H1 (cell line): Measurements from ENCODE around the gene PTPRD. TPM values are rescaled to one million over a fixed set of nuclear protein-coding genes. Genes with fewer than 3 reads are reported as not detected.

Experiments
- CTCF ChIA-PET: fragments of 300-600 bp; sonication (Branson Sonifier 250); formaldehyde crosslinking; loops from one replicate; lab custom pipeline; 2021; ENCODE audit not compliant: partially characterized antibody; lab: Charles Lee
- POLR2A ChIA-PET: fragments of 300-600 bp; sonication (Branson Sonifier 250); formaldehyde crosslinking; loops from one replicate; lab custom pipeline; 2021; ENCODE audit warnings: inconsistent platforms; ENCODE audit not compliant: partially characterized antibody; lab: Charles Lee
- DNase-seq, 2 experiments: peaks; one replicate each; pipeline versions ENCODE4 v3.0.0 to v3.0.0-alpha.2; 2010 to 2022; ENCODE audit warnings: low spot score in 2 of 2, low read depth in 1 of 2, mixed read lengths in 1 of 2
- FAIRE-seq: peaks from 2 replicates; lab custom pipeline; 2011; peaks lifted over from hg19 to GRCh38; lab: Jason Lieb, UNC
- H2AFZ ChIP-seq: 2 replicates; pipeline ENCODE4 v1.8.1; 2012; ENCODE audit warnings: low read length, inconsistent platforms
- H2AK5ac ChIP-seq: 2 replicates; pipeline ENCODE4 v1.6.1; 2013; ENCODE audit warnings: low read depth, low read length
- H2BK120ac ChIP-seq: replicated peaks from 2 replicates; pipeline ENCODE3; 2013; ENCODE audit warnings: low read depth, low read length, inconsistent platforms
- H2BK12ac ChIP-seq: 2 replicates; pipeline ENCODE4 v1.6.1; 2013; ENCODE audit warnings: low read depth, low read length
- H2BK15ac ChIP-seq: 2 replicates; pipeline ENCODE4 v1.6.1; 2013; ENCODE audit warnings: low read length
- H2BK20ac ChIP-seq: 2 replicates; pipeline ENCODE4 v1.6.1; 2013; ENCODE audit warnings: low read length
- H2BK5ac ChIP-seq: 2 replicates; pipeline ENCODE4 v1.6.1; 2013; ENCODE audit warnings: low read depth, low read length
- H3K14ac ChIP-seq: 2 replicates; pipeline ENCODE4 v1.6.1; 2013; ENCODE audit warnings: inconsistent platforms; ENCODE audit not compliant: insufficient read length
- H3K18ac ChIP-seq: 2 replicates; pipeline ENCODE4 v1.6.1; 2013; ENCODE audit warnings: low read length; ENCODE audit errors: extremely low read depth
- H3K23ac ChIP-seq: 2 replicates; pipeline ENCODE4 v1.6.1; 2013; ENCODE audit warnings: inconsistent platforms; ENCODE audit not compliant: insufficient read length
- H3K23me2 ChIP-seq: 2 replicates; pipeline ENCODE4 v1.6.1; 2013; ENCODE audit warnings: low read depth, low read length
- H3K27ac ChIP-seq: 2 replicates; pipeline ENCODE4 v1.6.1; 2011; ENCODE audit warnings: low read depth, low read length, inconsistent platforms
- H3K27me3 ChIP-seq, 4 experiments: replicated peaks in 1 of 4; 1 replicate in 1 of 4; 2 replicates in 3 of 4; pipeline versions ENCODE4 v1.6.1 to v1.8.1; 2011 to 2013; ENCODE audit warnings: low read length in 3 of 4, mild to moderate bottlenecking in 3 of 4, inconsistent platforms in 2 of 4, mixed read lengths in 2 of 4, moderate library complexity in 1 of 4; ENCODE audit not compliant: control insufficient read depth in 3 of 4, insufficient read depth in 3 of 4; ENCODE audit errors: extremely low read depth in 1 of 4
- H3K36me3 ChIP-seq, 4 experiments: 2 replicates each; pipeline versions ENCODE4 v1.6.1 to v1.8.1; 2011 to 2013; ENCODE audit warnings: mild to moderate bottlenecking in 4 of 4, low read length in 3 of 4, moderate library complexity in 2 of 4, control low read depth in 1 of 4, inconsistent platforms in 1 of 4; ENCODE audit not compliant: insufficient read depth in 4 of 4, control insufficient read depth in 2 of 4
- H3K4ac ChIP-seq: replicated peaks from 2 replicates; pipeline ENCODE3; 2013; ENCODE audit warnings: low read length, low read depth, mixed read lengths, inconsistent platforms; ENCODE audit not compliant: insufficient read length
- H3K4me1 ChIP-seq, 4 experiments: replicated peaks in 1 of 4; 1 replicate in 1 of 4; 2 replicates in 3 of 4; pipeline versions ENCODE4 v1.6.1 to v1.8.1; 2011 to 2013; ENCODE audit warnings: low read length in 3 of 4, inconsistent platforms in 2 of 4, mixed read lengths in 1 of 4; ENCODE audit not compliant: insufficient read depth in 4 of 4, control insufficient read depth in 3 of 4
- H3K4me2 ChIP-seq, 2 experiments: 2 replicates each; pipeline versions ENCODE4 v1.6.1 to v1.8.1; 2011 to 2013; ENCODE audit warnings: low read depth in 2 of 2, low read length in 2 of 2, control low read depth in 1 of 2, inconsistent platforms in 1 of 2, mild to moderate bottlenecking in 1 of 2; ENCODE audit not compliant: insufficient read depth in 1 of 2
- H3K4me3 ChIP-seq, 4 experiments: fragments of 200-600, 300-600 bp in 1 of 4; sonication (generic), shearing (Covaris generic), sonication (Bioruptor Twin) in 1 of 4; 2 replicates each; pipeline versions ENCODE4 v1.5.1 to v1.8.1; 2011 to 2016; ENCODE audit warnings: low read length in 4 of 4, low read depth in 3 of 4, control low read depth in 2 of 4, inconsistent platforms in 2 of 4, mild to moderate bottlenecking in 2 of 4, mixed read lengths in 1 of 4, moderate library complexity in 1 of 4; ENCODE audit not compliant: insufficient read depth in 2 of 4; ENCODE audit errors: extremely low read depth in 1 of 4
- H3K56ac ChIP-seq: replicated peaks from 2 replicates; pipeline ENCODE3; 2013; ENCODE audit warnings: low read depth, mild to moderate bottlenecking, mixed read lengths, low read length, inconsistent platforms; ENCODE audit not compliant: insufficient read length
- H3K79me1 ChIP-seq: 2 replicates; pipeline ENCODE4 v1.6.1; 2013; ENCODE audit warnings: low read depth, low read length, control low read depth
- H3K79me2 ChIP-seq, 2 experiments: 2 replicates each; pipeline versions ENCODE4 v1.6.1 to v1.8.1; 2012 to 2013; ENCODE audit warnings: low read length in 2 of 2, mild to moderate bottlenecking in 2 of 2, inconsistent platforms in 1 of 2; ENCODE audit not compliant: insufficient read depth in 2 of 2, control insufficient read depth in 1 of 2
- H3K9ac ChIP-seq, 4 experiments: replicated peaks in 1 of 4; 1 replicate in 1 of 4; 2 replicates in 3 of 4; pipeline versions ENCODE4 v1.6.1 to v1.8.1; 2011 to 2013; ENCODE audit warnings: low read depth in 3 of 4, low read length in 3 of 4, control low read depth in 2 of 4, mild to moderate bottlenecking in 2 of 4, moderate library complexity in 2 of 4, inconsistent platforms in 1 of 4; ENCODE audit errors: extremely low read depth in 1 of 4
- H3K9me3 ChIP-seq, 2 experiments: 2 replicates each; pipeline versions ENCODE4 v1.6.1 to v1.8.1; 2012 to 2013; ENCODE audit warnings: mild to moderate bottlenecking in 2 of 2, moderate library complexity in 2 of 2, control low read depth in 1 of 2, inconsistent platforms in 1 of 2, low read depth in 1 of 2, low read length in 1 of 2, mixed read lengths in 1 of 2; ENCODE audit not compliant: insufficient read depth in 2 of 2
- H4K20me1 ChIP-seq, 2 experiments: replicated peaks in 1 of 2; 2 replicates each; pipeline versions ENCODE3 to v1.8.1; 2011 to 2013; ENCODE audit warnings: inconsistent platforms in 2 of 2, low read length in 2 of 2, mild to moderate bottlenecking in 1 of 2; ENCODE audit not compliant: insufficient read depth in 2 of 2, control insufficient read depth in 1 of 2
- H4K5ac ChIP-seq: 2 replicates; pipeline ENCODE4 v1.6.1; 2013; ENCODE audit warnings: low read length, low read depth, mixed read lengths, inconsistent platforms; ENCODE audit not compliant: insufficient read length
- H4K8ac ChIP-seq: 2 replicates; pipeline ENCODE4 v1.8.0; 2013; ENCODE audit warnings: mild to moderate bottlenecking, moderate library complexity, low read length, inconsistent platforms; ENCODE audit not compliant: insufficient read depth; ENCODE audit errors: extremely low read depth
- H4K91ac ChIP-seq: replicated peaks from 2 replicates; pipeline ENCODE3; 2013; ENCODE audit warnings: low read length, mixed read lengths, inconsistent platforms; ENCODE audit not compliant: insufficient read length
- BCL11A ChIP-seq, 2 experiments: IDR thresholded peaks; one replicate each; pipeline ENCODE4 v1.6.1; 2011; ENCODE audit warnings: low read depth in 2 of 2, low read length in 2 of 2, mild to moderate bottlenecking in 2 of 2
- EP300 ChIP-seq, 2 experiments: IDR thresholded peaks; 1 replicate in 1 of 2; 2 replicates in 1 of 2; pipeline ENCODE4 v1.6.1; 2011 to 2012; ENCODE audit warnings: low read depth in 2 of 2, low read length in 2 of 2, mild to moderate bottlenecking in 2 of 2, borderline replicate concordance in 1 of 2, inconsistent platforms in 1 of 2, moderate library complexity in 1 of 2
- HDAC2 ChIP-seq, 2 experiments: fragments of 300-600 bp in 1 of 2; sonication (generic) in 1 of 2; IDR thresholded peaks; 2 replicates each; pipeline ENCODE4 v1.6.1; 2011 to 2012; ENCODE audit warnings: low read depth in 2 of 2, low read length in 2 of 2, mild to moderate bottlenecking in 2 of 2, moderate library complexity in 2 of 2, borderline replicate concordance in 1 of 2, inconsistent platforms in 1 of 2
- JUN ChIP-seq: IDR thresholded peaks from 2 replicates; pipeline ENCODE4 v1.6.1; 2011; ENCODE audit warnings: low read depth, mild to moderate bottlenecking, improper control_type of control experiment, low read length
- KDM4A ChIP-seq: IDR thresholded peaks from one replicate; pipeline ENCODE4 v1.7.1; 2012; ENCODE audit warnings: low read depth, mild to moderate bottlenecking, moderate library complexity, low read length, inconsistent platforms; ENCODE audit not compliant: severe bottlenecking
- NANOG ChIP-seq: IDR thresholded peaks from 2 replicates; pipeline ENCODE4 v1.6.1; 2011; ENCODE audit warnings: low read length, low read depth, mild to moderate bottlenecking, inconsistent platforms; ENCODE audit not compliant: insufficient read depth, poor library complexity, severe bottlenecking
- NRF1 ChIP-seq: IDR thresholded peaks from 2 replicates; pipeline ENCODE4 v1.6.1; 2011; ENCODE audit warnings: mild to moderate bottlenecking, low read depth, low read length, improper control_type of control experiment
- SIX5 ChIP-seq: IDR thresholded peaks from 2 replicates; pipeline ENCODE4 v1.6.1; 2011; ENCODE audit warnings: mild to moderate bottlenecking, low read depth, low read length
- SP1 ChIP-seq: IDR thresholded peaks from 2 replicates; pipeline ENCODE4 v1.6.1; 2011; ENCODE audit warnings: low read depth, low read length
- TAF1 ChIP-seq: IDR thresholded peaks from 2 replicates; pipeline ENCODE4 v1.6.1; 2011; ENCODE audit warnings: mild to moderate bottlenecking, low read depth, low read length
- TCF12 ChIP-seq: IDR thresholded peaks from 2 replicates; pipeline ENCODE4 v1.6.1; 2011; ENCODE audit warnings: low read depth, mild to moderate bottlenecking, low read length
- TEAD4 ChIP-seq: IDR thresholded peaks from 2 replicates; pipeline ENCODE4 v1.6.1; 2012; ENCODE audit warnings: low read depth, low read length, inconsistent platforms, mixed read lengths
- ZNF274 ChIP-seq: IDR thresholded peaks from 2 replicates; pipeline ENCODE4 v1.7.0; 2012; ENCODE audit warnings: low read length, borderline replicate concordance; ENCODE audit errors: extremely low read depth
- WGBS, 2 experiments: shearing (Covaris generic) in 1 of 2; methylation state at CpG; one replicate each; pipeline versions ENCODE4 v1.1.6 to v1.1.7; 2013 to 2015; ENCODE audit warnings: low lambda C conversion rate in 2 of 2, mixed read lengths in 2 of 2, inconsistent platforms in 1 of 2, low coverage in 1 of 2, missing lambda C conversion rate in 1 of 2; ENCODE audit not compliant: insufficient replicate concordance in 2 of 2, insufficient coverage in 1 of 2, insufficient read length in 1 of 2; ENCODE audit errors: extremely low coverage in 1 of 2, missing lambda C conversion rate in 1 of 2; 5-methylcytosine and 5-hydroxymethylcytosine counted together
- polyA plus RNA-seq, 7 experiments: library from polyadenylated mRNA; depleted of rRNA in 3 of 7; stranded (reverse) in 5 of 7; unstranded in 2 of 7; fragments of >200 nt in 5 of 7; fragments of 200-250 nt in 2 of 7; gene quantifications; 1 replicate in 5 of 7; 2 replicates in 1 of 7; 4 replicates in 1 of 7; pipeline versions ENCODE4 v1.2.1 to v1.2.3, GENCODE V29; 2011 to 2013; ENCODE audit warnings: missing spikeins in 2 of 7, mixed read lengths in 2 of 7
- total RNA-seq: library from RNA; stranded (reverse); fragmentation: NEBNext Ultra II Directional; extraction: Animal tissue kit (Norgen Biotek cat#: 25700); gene quantifications from 2 replicates; pipeline ENCODE4 v1.2.1, GENCODE V29; 2021
- TF ChIP-seq, protein P1 (sequence below): IDR thresholded peaks from 2 replicates; pipeline ENCODE4 v1.6.1; 2012; ENCODE audit warnings: inconsistent platforms

Gene PTPRD
- total and polyA plus RNA-seq, 2 of the 8 experiments (the other 6 are each of a cell fraction or from before 2014, with no cell fraction given): 17.2 to 77.0 TPM

DNA sequence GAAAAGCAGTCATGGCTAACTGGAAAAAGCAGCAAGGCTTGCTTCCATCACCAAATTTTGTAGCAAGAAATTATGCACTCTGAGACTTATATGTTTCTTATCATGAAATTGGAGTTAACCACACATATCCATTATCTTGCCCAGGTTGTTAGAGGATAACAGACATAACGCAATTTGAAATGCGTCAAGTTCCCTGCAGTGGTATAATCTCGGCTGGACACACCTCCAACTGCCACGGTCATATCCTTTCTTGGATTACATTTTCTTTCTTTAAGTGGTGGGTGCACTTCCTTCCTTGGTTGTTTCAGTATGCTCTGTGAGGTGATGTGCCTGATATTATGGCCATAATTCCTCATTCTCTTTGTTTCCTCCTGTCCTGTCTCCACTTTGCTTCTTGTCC lies 2118.2 kb downstream of the PTPRD start:
- Histone ChIP-seq H4K5ac (no peak overlapping the region), H4K91ac (no peak overlapping the region), H3K56ac (no peak overlapping the region), H2BK5ac (no peak overlapping the region), H2AK5ac (no peak overlapping the region), H3K79me1 (no peaks in the 10 kb centered on the region), H3K9me3 (no peaks in the 10 kb centered on the region), H2BK15ac (no peak overlapping the region), H3K4ac (no peak overlapping the region), H3K23ac (no peak overlapping the region), H4K20me1 (no peaks in the 10 kb centered on the region), H2BK20ac (no peak overlapping the region), H3K4me2 (no peak overlapping the region), H3K14ac (no peak overlapping the region), H3K18ac (no peak overlapping the region), H3K27me3 (no peaks in the 10 kb centered on the region), H3K9ac (no peak overlapping the region), H3K4me3 (no peak overlapping the region), H3K27ac (no peak overlapping the region), H2AFZ (no peak overlapping the region), H3K4me1 (peaks cover 0 to 4% (median 0%) of the 10 kb centered on the region in 4 experiments; a peak in 1 of 7 replicates), H4K8ac (no peak overlapping the region), H3K36me3 (no peaks in the 10 kb centered on the region; a peak in 1 of 8 replicates), H2BK120ac (no peak overlapping the region), H3K79me2 (no peaks in the 10 kb centered on the region), H2BK12ac (no peak overlapping the region), H3K23me2 (no peaks in the 10 kb centered on the region)
- FAIRE-seq: no peak
- ChIA-PET CTCF (interaction anchor here (0.7 kb wide), 1 partner anchor 1220 kb away, joined by 3 read pairs; no protein-coding TSS in a partner anchor), POLR2A (no interaction called here)
- DNase-seq: no peak
- WGBS, 2 experiments: 99% methylated on average over 4 of the region's 4 CpGs; no CpG with 5 or more reads in 1 of the 2 experiments
- TF ChIP-seq ZNF274: no peak
- TF ChIP-seq JUN: no peak
- no peak for TF ChIP-seq EP300 (IDR thresholded peaks at IDR 0.05; ENCODE audit: borderline replicate concordance in 1 of 2, low read depth in 2 of 2, low read length in 2 of 2)
- no peak for TF ChIP-seq SP1
- no peak for TF ChIP-seq NANOG
- TF ChIP-seq HDAC2 (IDR thresholded peaks at IDR 0.05; ENCODE audit: borderline replicate concordance in 1 of 2, low read depth in 2 of 2, low read length in 2 of 2): no peak
- no peak for TF ChIP-seq KDM4A
- no peak for TF ChIP-seq TAF1
- TF ChIP-seq SIX5: no peak
- TF ChIP-seq, protein P1, sequence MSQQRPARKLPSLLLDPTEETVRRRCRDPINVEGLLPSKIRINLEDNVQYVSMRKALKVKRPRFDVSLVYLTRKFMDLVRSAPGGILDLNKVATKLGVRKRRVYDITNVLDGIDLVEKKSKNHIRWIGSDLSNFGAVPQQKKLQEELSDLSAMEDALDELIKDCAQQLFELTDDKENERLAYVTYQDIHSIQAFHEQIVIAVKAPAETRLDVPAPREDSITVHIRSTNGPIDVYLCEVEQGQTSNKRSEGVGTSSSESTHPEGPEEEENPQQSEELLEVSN: no peak
- no peak for TF ChIP-seq TEAD4
- no peak for TF ChIP-seq TCF12
- no peak for TF ChIP-seq BCL11A (IDR thresholded peaks at IDR 0.05; ENCODE audit: low read depth in 2 of 2, low read length in 2 of 2)
- no peak for TF ChIP-seq NRF1
